Loucy (cell line): ENCODE data around the gene CLK2.

Experiments used
- H2AFZ ChIP-seq: fragments of 200-600 bp; sonication (generic); 2 replicates; pipeline ENCODE4 v1.6.0; 2016; ENCODE audit warnings: antibody characterized with exemption, mild to moderate bottlenecking, low read length, moderate library complexity
- H3F3A ChIP-seq: fragments of 200-600 bp; 2 replicates; pipeline ENCODE4 v1.6.0; 2016; ENCODE audit warnings: antibody characterized with exemption, low read depth, mild to moderate bottlenecking
- H3K27me3 ChIP-seq: fragments of 200-600 bp; sonication (generic); 2 replicates; pipeline ENCODE4 v1.6.1; 2014; ENCODE audit warnings: low read length, mild to moderate bottlenecking; ENCODE audit not compliant: insufficient read depth, poor library complexity, severe bottlenecking
- H3K36me3 ChIP-seq: fragments of 200-600 bp; sonication (generic); 2 replicates; pipeline ENCODE4 v1.6.1; 2016; ENCODE audit warnings: low read length; ENCODE audit not compliant: insufficient read depth
- H3K4me1 ChIP-seq: fragments of 200-600 bp; sonication (generic); 2 replicates; pipeline ENCODE4 v1.5.1; 2014; ENCODE audit warnings: low read length, mild to moderate bottlenecking; ENCODE audit not compliant: insufficient read depth, poor library complexity, severe bottlenecking
- H3K4me2 ChIP-seq: fragments of 200-600 bp; sonication (generic); 2 replicates; pipeline ENCODE4 v1.6.0; 2014; ENCODE audit warnings: antibody characterized with exemption, low read length, low read depth, mild to moderate bottlenecking; ENCODE audit not compliant: poor library complexity, severe bottlenecking
- H3K4me3 ChIP-seq: fragments of 200-600 bp; sonication (generic); 2 replicates; pipeline ENCODE4 v1.5.1; 2014; ENCODE audit warnings: low read length, mild to moderate bottlenecking, mixed read lengths; ENCODE audit not compliant: poor library complexity, severe bottlenecking
- H3K79me2 ChIP-seq: fragments of 200-600 bp; sonication (generic); 2 replicates; pipeline ENCODE4 v1.6.1; 2014; ENCODE audit warnings: low read length; ENCODE audit not compliant: insufficient read depth
- H3K9ac ChIP-seq: fragments of 200-600 bp; sonication (generic); 2 replicates; pipeline ENCODE4 v1.6.0; 2014; ENCODE audit warnings: mild to moderate bottlenecking, low read depth, low read length, moderate library complexity; ENCODE audit not compliant: poor library complexity, severe bottlenecking
- H3K9me2 ChIP-seq: fragments of 200-600 bp; sonication (generic); replicated peaks from 2 replicates; pipeline ENCODE4 v1.6.1; 2016; ENCODE audit warnings: low read depth, low read length, mixed read lengths
- H3K9me3 ChIP-seq: fragments of 200-600 bp; sonication (generic); 2 replicates; pipeline ENCODE4 v1.6.1; 2014; ENCODE audit warnings: mild to moderate bottlenecking, antibody characterized with exemption, low read length, low read depth; ENCODE audit not compliant: insufficient read depth
- H4K20me1 ChIP-seq: fragments of 200-600 bp; sonication (generic); 2 replicates; pipeline ENCODE4 v1.6.0; 2014; ENCODE audit warnings: antibody characterized with exemption, low read length, mild to moderate bottlenecking; ENCODE audit not compliant: insufficient read depth, poor library complexity, severe bottlenecking
- CTCF ChIP-seq: fragments of 200-600 bp; sonication (generic); conservative IDR thresholded peaks from 2 replicates; pipeline ENCODE4 v1.5.1; 2014; ENCODE audit warnings: mild to moderate bottlenecking, antibody characterized with exemption, low read length
- EZH2phosphoT487 ChIP-seq: fragments of 200-600 bp; IDR thresholded peaks from 2 replicates; pipeline ENCODE4 v1.6.1; 2018; ENCODE audit warnings: antibody characterized with exemption, mild to moderate bottlenecking, moderate library complexity, borderline replicate concordance

CLK2 gene

GRCh38 chr1:155277070-155277901 lies 4.0 kb upstream of the CLK2 start, which contains the start of gene HCN3:
Gene HCN3, plus strand, starts transcription at chr1:155277463. Its CDS starts 128 bp downstream, at chr1:155277591.
- H2AFZ ChIP-seq: peak within 1 kb of the TSS; percentile 89
- no peaks in the 10 kb centered on the region for H3K9me2 ChIP-seq
- H3K79me2 ChIP-seq: peaks cover 14% of the 10 kb centered on the region
- no peaks in the 10 kb centered on the region for H3K9me3 ChIP-seq
- peak within 1 kb of the TSS; percentile 77 for H3K4me2 ChIP-seq
- no peaks in the 10 kb centered on the region for H3K27me3 ChIP-seq
- H3K4me3 ChIP-seq: peak within 1 kb of the TSS; percentile 72
- TF ChIP-seq CTCF (peak; percentile 57), EZH2phosphoT487 (no peak)
- H3K4me1 ChIP-seq: peaks cover 18% of the 10 kb centered on the region
- H3K9ac ChIP-seq: peak within 1 kb of the TSS; percentile 67
- no peaks in the 10 kb centered on the region for H3F3A ChIP-seq
- H3K36me3 ChIP-seq: no peaks in the 10 kb centered on the region
- H4K20me1 ChIP-seq: peaks cover 11% of the 10 kb centered on the region

GRCh38 chr1:155272466-155273342 lies 600 bp downstream of the CLK2 start:
- Histone ChIP-seq H3K4me3 (peak overlapping the region; percentile 78), H3K79me2 (peaks cover 57% of the 10 kb centered on the region), H3K4me2 (peak overlapping the region; percentile 96), H3K9me3 (no peaks in the 10 kb centered on the region), H3K9me2 (no peaks in the 10 kb centered on the region), H4K20me1 (peaks cover 26% of the 10 kb centered on the region), H3K9ac (peak overlapping the region; percentile 89), H3K4me1 (peaks cover 27% of the 10 kb centered on the region), H3K27me3 (no peaks in the 10 kb centered on the region), H3F3A (no peaks in the 10 kb centered on the region), H3K36me3 (peaks cover 29% of the 10 kb centered on the region; the same call in 1 of the 2 replicates), H2AFZ (peak overlapping the region; percentile 38; the same call in 1 of the 2 replicates)
- no peak for TF ChIP-seq EZH2phosphoT487
- no peak for TF ChIP-seq CTCF

GRCh38 chr1:155269381-155269780 lies 3.9 kb downstream of the CLK2 start:
- Histone ChIP-seq H3K4me3 (no peak overlapping the region), H3F3A (no peaks in the 10 kb centered on the region), H2AFZ (no peak overlapping the region), H3K4me1 (peaks cover 20% of the 10 kb centered on the region), H4K20me1 (peaks cover 26% of the 10 kb centered on the region), H3K9ac (no peak overlapping the region), H3K9me3 (no peaks in the 10 kb centered on the region), H3K79me2 (peaks cover 61% of the 10 kb centered on the region), H3K9me2 (no peaks in the 10 kb centered on the region), H3K36me3 (peaks cover 60% of the 10 kb centered on the region), H3K27me3 (no peaks in the 10 kb centered on the region), H3K4me2 (no peak overlapping the region)
- TF ChIP-seq CTCF (no peak), EZH2phosphoT487 (no peak)
